Esophagus (tissue), 2 donors: Measurements from ENCODE around the gene TMEM9B. TPM values are rescaled to one million over a fixed set of nuclear protein-coding genes. Genes with fewer than 3 reads are reported as not detected.
"Not testable (repeated sequence)": the region's sequence is repeated elsewhere in the genome, so short reads cannot be mapped to it uniquely, and the experiment has no call there.

Source experiments
- H3K27ac ChIP-seq, 2 donors: one replicate each; pipeline ENCODE4 v1.5.1; 2013; ENCODE audit warnings: low read depth in 2 of 2, mild to moderate bottlenecking in 2 of 2, inconsistent platforms in 1 of 2, low read length in 1 of 2, moderate library complexity in 1 of 2
- H3K27me3 ChIP-seq, 2 donors: one replicate each; pipeline ENCODE4 v1.6.1; 2013; ENCODE audit warnings: low read length in 2 of 2, control low read depth in 1 of 2, mild to moderate bottlenecking in 1 of 2; ENCODE audit not compliant: insufficient read depth in 2 of 2, control insufficient read depth in 1 of 2
- H3K36me3 ChIP-seq, 2 donors: one replicate each; pipeline ENCODE4 v1.6.1; 2013; ENCODE audit warnings: low read length in 1 of 2; ENCODE audit not compliant: control insufficient read depth in 2 of 2, insufficient read depth in 2 of 2
- H3K4me1 ChIP-seq, 2 donors: one replicate each; pipeline ENCODE4 v1.6.1; 2013; ENCODE audit warnings: low read length in 1 of 2; ENCODE audit not compliant: control insufficient read depth in 2 of 2, insufficient read depth in 2 of 2
- H3K4me3 ChIP-seq, 2 donors: one replicate each; pipeline ENCODE4 v1.5.1; 2013; ENCODE audit warnings: low read length in 2 of 2, mild to moderate bottlenecking in 2 of 2, low read depth in 1 of 2, moderate library complexity in 1 of 2
- H3K9me3 ChIP-seq, 2 donors: one replicate each; pipeline ENCODE4 v1.6.1; 2013; ENCODE audit warnings: mild to moderate bottlenecking in 2 of 2, low read depth in 1 of 2, low read length in 1 of 2, moderate library complexity in 1 of 2; ENCODE audit not compliant: control insufficient read depth in 2 of 2, insufficient read depth in 1 of 2
- WGBS, 2 donors: extraction: QIAGEN DNeasy Blood & Tissue Kit; methylation state at CpG; one replicate each; pipeline ENCODE4 v1.1.7; 2013; 5-methylcytosine and 5-hydroxymethylcytosine counted together
- polyA plus RNA-seq, 2 donors: library from polyadenylated mRNA; stranded (reverse); fragments of 200-250 nt; gene quantifications; one replicate each; pipeline ENCODE4 v1.2.3, GENCODE V29; 2013
- donor health status: healthy with polysubstance abuse.
- donor health status: Bipolar disorder and iron deficiency.

The TMEM9B gene
- polyA plus RNA-seq, 2 donors: 29.6 to 52.1 TPM

- Histone ChIP-seq H3K9me3 (no peaks in the 10 kb centered on the region), H3K27me3 (no peaks in the 10 kb centered on the region), H3K4me3 (no peak overlapping the region)
Measured at GRCh38 chr11:8983552-8983951, 19.3 kb upstream of the TMEM9B start.

GRCh38 chr11:8980485-8980884 is 16.2 kb upstream of the TMEM9B start:
- no peak overlapping the region for H3K27ac ChIP-seq
- 72 to 80% methylated on average over 3 of the region's 3 CpGs for WGBS, 2 donors
- no peaks in the 10 kb centered on the region for H3K27me3 ChIP-seq

More at GRCh38 chr11:8983552-8983951, 19.3 kb upstream of the TMEM9B start:
- H3K27ac ChIP-seq: no peak overlapping the region
- 67 to 86% methylated on average over 2 of the region's 2 CpGs for WGBS, 2 donors
- no peaks in the 10 kb centered on the region for H3K4me1 ChIP-seq
- H3K36me3 ChIP-seq: no peaks in the 10 kb centered on the region

GRCh38 chr11:8979365-8979764 is 15.1 kb upstream of the TMEM9B start:
- not testable (repeated sequence) for H3K9me3 ChIP-seq, H3K36me3 ChIP-seq, H3K4me3 ChIP-seq, H3K27me3 ChIP-seq, H3K4me1 ChIP-seq, H3K27ac ChIP-seq
- 98% methylated on average over 4 to 5 of the region's 7 CpGs for WGBS, 2 donors

More at GRCh38 chr11:8980485-8980884, 16.2 kb upstream of the TMEM9B start:
- Histone ChIP-seq H3K4me1 (no peaks in the 10 kb centered on the region), H3K36me3 (no peaks in the 10 kb centered on the region), H3K4me3 (no peak overlapping the region), H3K9me3 (no peaks in the 10 kb centered on the region)

GRCh38 chr11:8973121-8973520 is 8.9 kb upstream of the TMEM9B start:
- H3K27me3 ChIP-seq: no peaks in the 10 kb centered on the region
- H3K4me3 ChIP-seq: no peak overlapping the region
- H3K27ac ChIP-seq: no peak overlapping the region
- H3K36me3 ChIP-seq: no peaks in the 10 kb centered on the region
- H3K4me1 ChIP-seq: no peaks in the 10 kb centered on the region
- 73 to 80% methylated on average over 3 of the region's 3 CpGs for WGBS, 2 donors
- H3K9me3 ChIP-seq: no peaks in the 10 kb centered on the region

- no peaks in the 10 kb centered on the region for H3K4me1 ChIP-seq
- H3K27me3 ChIP-seq: no peaks in the 10 kb centered on the region
- 68 to 70% methylated on average over 1 of the region's 1 CpG for WGBS, 2 donors
- H3K9me3 ChIP-seq: no peaks in the 10 kb centered on the region
- no peak overlapping the region for H3K4me3 ChIP-seq
- no peak overlapping the region for H3K27ac ChIP-seq
- H3K36me3 ChIP-seq: no peaks in the 10 kb centered on the region
Measured at GRCh38 chr11:8971924-8972316, 7.7 kb upstream of the TMEM9B start.

- Histone ChIP-seq H3K27ac (no peak overlapping the region), H3K4me1 (no peaks in the 10 kb centered on the region), H3K27me3 (no peaks in the 10 kb centered on the region), H3K9me3 (no peaks in the 10 kb centered on the region), H3K36me3 (no peaks in the 10 kb centered on the region), H3K4me3 (no peak overlapping the region)
- WGBS, 2 donors: 74 to 78% methylated on average over 2 of the region's 2 CpGs
Measured at GRCh38 chr11:8971196-8971923, 7.1 kb upstream of the TMEM9B start.

GRCh38 chr11:8967184-8967583 is 2.9 kb upstream of the TMEM9B start:
- 87 to 89% methylated on average over 8 of the region's 8 CpGs for WGBS, 2 donors
- no peaks in the 10 kb centered on the region for H3K4me1 ChIP-seq
- no peaks in the 10 kb centered on the region for H3K36me3 ChIP-seq
- H3K9me3 ChIP-seq: no peaks in the 10 kb centered on the region
- no peak overlapping the region for H3K27ac ChIP-seq
- H3K4me3 ChIP-seq: no peak overlapping the region
- no peaks in the 10 kb centered on the region for H3K27me3 ChIP-seq

- 2% methylated on average over 37 to 39 of the region's 39 CpGs for WGBS, 2 donors
- peak overlapping the region; percentile 97 to 98 for H3K27ac ChIP-seq
- no peaks in the 10 kb centered on the region for H3K36me3 ChIP-seq
- peak overlapping the region; percentile 63 to 85 for H3K4me3 ChIP-seq
- no peaks in the 10 kb centered on the region for H3K4me1 ChIP-seq
- no peaks in the 10 kb centered on the region for H3K27me3 ChIP-seq
- no peaks in the 10 kb centered on the region for H3K9me3 ChIP-seq
Measured at GRCh38 chr11:8963569-8964323, 496 bp downstream of the TMEM9B start.

- H3K9me3 ChIP-seq: no peaks in the 10 kb centered on the region
- peak overlapping the region in 1 of 2 donors; percentile 63 for H3K4me3 ChIP-seq
- H3K27me3 ChIP-seq: no peaks in the 10 kb centered on the region
- no peaks in the 10 kb centered on the region for H3K4me1 ChIP-seq
- WGBS, 2 donors: 20 to 34% methylated on average over 2 of the region's 2 CpGs
- no peaks in the 10 kb centered on the region for H3K36me3 ChIP-seq
- H3K27ac ChIP-seq: peak overlapping the region in 1 of 2 donors; percentile 44
Measured at GRCh38 chr11:8962841-8963240, 1.4 kb downstream of the TMEM9B start.
